ENCODE results near the gene SURF2. TPM values are rescaled to one million over a fixed set of nuclear protein-coding genes. Genes with fewer than 3 reads are reported as not detected.

SURF2 gene
- total and polyA plus RNA-seq, 9 of the 15 experiments (the other 6 are each of a cell fraction or from before 2014, with no cell fraction given): 5.5 to 82.5 (median 21.3) TPM

- DNase-seq (ENCODE audit: extremely low read depth in 1 of 4, low spot score in 3 of 4) (peak in 2 of 4 experiments; percentile 45 to 54), FAIRE-seq (no peak), ATAC-seq (no peak)
- Histone ChIP-seq H3K4me3 (no peak overlapping the region), H3K4me2 (ENCODE audit: insufficient read depth, low read length) (peak overlapping the region; percentile 45; the same call in 1 of the 2 replicates), H3K9ac (ENCODE audit: insufficient read depth in 1 of 2, low read depth in 2 of 2, low read length in 2 of 2) (peak overlapping the region; percentile 7 to 81; a peak in 3 of 4 replicates), H3K36me3 (ENCODE audit: control insufficient read depth, insufficient read depth, low read length) (peaks cover 78% of the 10 kb centered on the region), H3K27ac (ENCODE audit: extremely low read depth, low read depth, low read length) (peak overlapping the region; percentile 59; the same call in 2 of the 3 replicates), H3K4me1 (replicated peaks in 1 of 2; ENCODE audit: control insufficient read depth in 2 of 2, insufficient read depth in 2 of 2, low read length in 2 of 2) (peaks cover 33 to 40% of the 10 kb centered on the region in 2 experiments; a peak in 4 of 5 replicates), H3K27me3 (ENCODE audit: control insufficient read depth in 2 of 2, insufficient read depth in 2 of 2, low read length in 2 of 2) (no peaks in the 10 kb centered on the region), H3K9me3 (replicated peaks; ENCODE audit: control insufficient read depth, insufficient read depth, low read depth, low read length) (no peaks in the 10 kb centered on the region), H3K9me1 (ENCODE audit: control insufficient read depth, insufficient read depth, low read length) (peaks cover 34% of the 10 kb centered on the region), H3K79me2 (ENCODE audit: control insufficient read depth, insufficient read depth, low read length) (peaks cover 97% of the 10 kb centered on the region), H2AFZ (ENCODE audit: low read depth, low read length) (no peak overlapping the region), H4K20me1 (replicated peaks; ENCODE audit: control insufficient read depth, insufficient read depth, low read length) (peaks cover 72% of the 10 kb centered on the region)
- no TSS peak for BruUV-seq (replicated peaks)
- in situ Hi-C loops (cut with MboI): no loop called here
- POLR2A ChIA-PET: interaction anchor here (0.6 to 8.5 kb wide), 7 partner anchors 7 to 115 kb away, joined by 3 to 109 read pairs (median 9); partner anchors contain the start of genes MED22, RPL7A, SURF1 and SURF2
- CTCF ChIA-PET (ENCODE audit: low intra/inter-chr PET ratio): no interaction called here
- intact Hi-C loops (cut with micrococcal nuclease): no loop called here
- WGBS (ENCODE audit: insufficient coverage, low coverage, missing lambda C conversion rate): 50% methylated on average over 12 of the region's 12 CpGs
- no peak for TF ChIP-seq ZNF224 (CRISPR knock-in tag; IDR thresholded peaks at IDR 0.05)
- TF ChIP-seq ZNF79 (CRISPR knock-in tag; IDR thresholded peaks at IDR 0.05; ENCODE audit: low read depth): no peak
- TF ChIP-seq RFX7 (CRISPR knock-in tag; IDR thresholded peaks at IDR 0.05): no peak
- TF ChIP-seq GTF2A2 (tag; IDR thresholded peaks at IDR 0.05): no peak
- TF ChIP-seq ADNP (tag; IDR thresholded peaks at IDR 0.05): no peak
- TF ChIP-seq FOXJ2 (tag; IDR thresholded peaks at IDR 0.05): no peak
- no peak for TF ChIP-seq ESRRA (IDR thresholded peaks at IDR 0.05; ENCODE audit: borderline replicate concordance, low read depth)
- TF ChIP-seq SPI1 (IDR thresholded peaks at IDR 0.05; ENCODE audit: borderline replicate concordance, low read depth, low read length): no peak
- peak; percentile 41; the same call in 1 of the 2 replicates for TF ChIP-seq FOSL1 (tag; conservative IDR thresholded peaks at IDR 0.05)
- no peak for TF ChIP-seq SREBF2 (CRISPR knock-in tag; IDR thresholded peaks at IDR 0.05)
- no peak for TF ChIP-seq PHF20 (IDR thresholded peaks at IDR 0.05; ENCODE audit: partially characterized antibody)
- no peak for TF ChIP-seq HCFC1 (IDR thresholded peaks at IDR 0.05; ENCODE audit: low read depth, low read length)
- TF ChIP-seq TAL1 (IDR thresholded peaks at IDR 0.05): no peak
- no peak for TF ChIP-seq NCOA1 (IDR thresholded peaks at IDR 0.05; ENCODE audit: low read depth)
- TF ChIP-seq NUFIP1 (IDR thresholded peaks at IDR 0.05; ENCODE audit: partially characterized antibody): no peak
- no peak for TF ChIP-seq TARDBP (IDR thresholded peaks at IDR 0.05)
- TF ChIP-seq ZNF75A (CRISPR knock-in tag; IDR thresholded peaks at IDR 0.05): no peak
- no peak for TF ChIP-seq RNF2 (IDR thresholded peaks at IDR 0.05)
- TF ChIP-seq NCOA6 (IDR thresholded peaks at IDR 0.05): no peak
- TF ChIP-seq POLR2G (IDR thresholded peaks at IDR 0.05; ENCODE audit: low read depth, low read length): peak; percentile 51
- TF ChIP-seq NFIX (CRISPR knock-in tag; IDR thresholded peaks at IDR 0.05; ENCODE audit: low read depth): no peak
- no peak for TF ChIP-seq THRA (IDR thresholded peaks at IDR 0.05)
- peak; percentile 54; the same call in 1 of the 2 replicates for TF ChIP-seq RBFOX2 (IDR thresholded peaks at IDR 0.05; ENCODE audit: low read depth, low read length)
- no peak for TF ChIP-seq E4F1 (CRISPR knock-in tag; IDR thresholded peaks at IDR 0.05; ENCODE audit: borderline replicate concordance)
Measured at GRCh38 chr9:133371261-133371711, 14.9 kb downstream of the SURF2 start.
